GM12875 (cell line): ENCODE results near the gene BOLA3.
A peak's percentile ranks its signal among the peaks of the same experiment; 100 is the strongest.

Experiments used
- H3K4me3 ChIP-seq: one replicate; pipeline ENCODE4 v1.5.1; 2011; ENCODE audit warnings: low read depth, low read length, control low read depth
- CTCF ChIP-seq: IDR thresholded peaks from 2 replicates; pipeline ENCODE4 v1.5.1; 2011; ENCODE audit warnings: low read depth, mild to moderate bottlenecking, control low read depth, inconsistent platforms, low read length, moderate library complexity, borderline replicate concordance; ENCODE audit not compliant: insufficient read depth

BOLA3 gene

GRCh38 chr2:74148457-74149246, 940 bp upstream of the BOLA3 start:
- peak overlapping the region; percentile 38 for H3K4me3 ChIP-seq
- no peak for TF ChIP-seq CTCF

GRCh38 chr2:74146929-74147726, 584 bp downstream of the BOLA3 start:
- no peak for TF ChIP-seq CTCF
- H3K4me3 ChIP-seq, result peak overlapping the region; percentile 86

GRCh38 chr2:74142340-74142739, 5.4 kb downstream of the BOLA3 start:
- H3K4me3 ChIP-seq, result no peak overlapping the region
- TF ChIP-seq CTCF, result peak; percentile 28; the same call in 1 of the 2 replicates

GRCh38 chr2:74138600-74139323, 8.9 kb downstream of the BOLA3 start:
- TF ChIP-seq CTCF, result no peak
- no peak overlapping the region for H3K4me3 ChIP-seq

GRCh38 chr2:74137651-74138599, 9.8 kb downstream of the BOLA3 start:
- TF ChIP-seq CTCF, result no peak
- no peak overlapping the region for H3K4me3 ChIP-seq

GRCh38 chr2:74131901-74132300, 15.8 kb downstream of the BOLA3 start:
- no peak overlapping the region for H3K4me3 ChIP-seq
- no peak for TF ChIP-seq CTCF
